ENCODE measurements around the gene MTSS2. TPM values are rescaled to one million over a fixed set of nuclear protein-coding genes. Genes with fewer than 3 reads are reported as not detected.
"Not testable (repeated sequence)": the region's sequence is repeated elsewhere in the genome, so short reads cannot be mapped to it uniquely, and the experiment has no call there.

MTSS2 gene
- polyA plus RNA-seq, 4 donors = 41.6 to 48.8 (median 45.2) TPM

DNA sequence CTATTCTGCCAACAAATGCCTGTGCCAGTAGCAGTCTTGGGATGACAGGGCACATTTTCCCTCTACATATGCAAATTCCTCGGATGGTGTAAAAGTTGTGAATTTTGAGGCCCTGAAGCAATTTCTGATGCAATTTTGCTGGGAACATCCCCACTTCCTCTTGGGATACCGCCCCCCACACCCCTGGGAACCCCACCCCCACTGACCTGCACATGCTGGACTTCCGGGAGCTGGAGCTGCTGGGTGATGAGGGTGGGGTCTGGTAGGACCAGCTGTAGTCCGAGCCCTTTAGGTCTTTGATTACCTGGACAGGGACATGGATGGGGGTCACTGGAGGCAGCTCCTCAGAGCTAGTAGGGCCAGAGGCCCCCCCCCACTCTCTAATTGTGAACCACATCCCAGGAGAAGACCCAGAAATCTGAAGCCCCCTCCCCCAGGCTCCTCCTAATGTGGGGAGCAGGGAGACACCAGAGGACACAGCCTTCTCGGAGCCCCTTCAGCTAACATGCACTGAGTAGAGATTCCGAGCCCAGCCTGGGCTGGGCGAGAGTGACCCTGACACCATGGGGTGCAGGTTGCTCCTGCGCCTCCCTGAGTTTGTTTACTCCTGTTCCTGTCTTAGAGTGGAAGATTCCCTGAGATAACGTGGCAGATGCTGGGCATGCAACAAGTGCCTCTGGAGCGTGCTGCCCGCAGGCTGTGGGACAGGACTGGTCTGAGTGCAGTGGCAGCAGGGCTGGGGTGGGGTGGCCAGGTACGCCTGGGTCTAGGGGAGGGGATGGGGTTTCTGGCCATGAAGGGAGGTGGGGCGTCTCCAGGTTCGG lies 9.0 kb downstream of the MTSS2 start:
- DNase-seq (ENCODE audit: low read depth in 4 of 4, low spot score in 3 of 4) = no peak

GRCh38 chr16:70675851-70676513 lies 9.9 kb downstream of the MTSS2 start:
- no peak for DNase-seq (ENCODE audit: low read depth in 4 of 4, low spot score in 3 of 4)

DNA sequence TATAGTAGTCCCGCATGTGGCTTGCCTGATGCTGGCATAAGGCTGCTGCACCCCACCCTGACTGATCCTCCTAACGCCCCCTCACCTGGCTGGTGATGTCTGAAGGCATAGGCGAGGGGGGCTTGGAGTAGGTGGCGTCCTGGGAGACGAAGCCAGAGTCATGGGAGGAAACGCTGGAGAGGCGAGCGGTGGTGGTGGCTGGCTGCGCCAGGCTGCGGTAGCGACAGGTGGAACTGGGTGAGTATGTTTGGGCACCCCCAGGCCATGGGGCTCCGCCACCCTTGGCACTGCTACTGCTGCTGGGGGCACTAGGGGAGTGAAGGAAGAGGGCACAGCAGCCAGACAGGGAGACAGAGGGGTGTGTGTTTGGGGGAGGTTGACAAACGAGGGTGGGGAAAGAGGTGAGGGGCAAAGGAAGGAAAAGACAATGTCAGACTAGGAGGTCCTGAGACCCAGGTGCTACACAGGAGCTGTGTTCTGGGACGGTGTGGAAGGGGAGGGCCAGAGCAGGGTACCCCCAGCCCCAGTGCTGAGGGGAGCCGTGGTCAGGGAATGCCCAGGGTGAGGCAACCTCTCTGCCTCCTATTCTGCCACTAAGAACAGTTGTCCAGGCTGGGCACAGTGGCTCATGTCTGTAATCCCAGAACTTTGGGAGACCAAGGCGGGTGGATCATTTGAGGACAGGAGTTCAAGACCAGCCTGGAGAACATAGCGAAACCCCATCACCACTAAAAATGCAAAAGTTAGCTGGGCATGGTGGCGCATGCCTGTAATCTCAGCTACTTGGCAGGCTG lies 11.4 kb downstream of the MTSS2 start:
- DNase-seq (ENCODE audit: low read depth in 4 of 4, low spot score in 3 of 4) = no peak

DNA sequence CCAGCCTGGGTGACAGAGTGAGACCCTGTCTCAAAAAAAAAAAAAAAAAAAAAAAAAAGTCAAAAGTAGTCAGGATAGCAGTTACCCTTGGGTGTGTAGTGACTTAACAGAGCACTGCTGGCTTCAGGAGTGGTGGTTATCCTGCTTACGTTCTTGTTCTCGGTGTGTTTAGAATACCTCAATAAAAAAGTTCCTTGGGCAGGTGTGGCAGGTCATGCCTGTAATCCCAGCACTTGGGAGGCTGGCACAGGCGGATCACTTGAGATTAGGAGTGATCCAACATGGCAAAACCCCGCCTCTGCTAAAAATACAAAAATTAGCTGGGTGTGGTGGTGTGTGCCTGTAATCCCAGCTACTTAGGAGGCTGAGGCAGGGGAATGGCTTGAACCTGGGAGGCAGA lies 14.9 kb downstream of the MTSS2 start:
- DNase-seq (ENCODE audit: low read depth in 4 of 4, low spot score in 3 of 4) = not testable (repeated sequence)

- no peak for DNase-seq (ENCODE audit: low read depth in 4 of 4, low spot score in 3 of 4)
These were observed 15.7 kb downstream of the MTSS2 start for GRCh38 chr16:70670175-70670574.

GRCh38 chr16:70665806-70666735 lies 19.8 kb downstream of the MTSS2 start:
- DNase-seq (ENCODE audit: low read depth in 4 of 4, low spot score in 3 of 4) = no peak

DNA sequence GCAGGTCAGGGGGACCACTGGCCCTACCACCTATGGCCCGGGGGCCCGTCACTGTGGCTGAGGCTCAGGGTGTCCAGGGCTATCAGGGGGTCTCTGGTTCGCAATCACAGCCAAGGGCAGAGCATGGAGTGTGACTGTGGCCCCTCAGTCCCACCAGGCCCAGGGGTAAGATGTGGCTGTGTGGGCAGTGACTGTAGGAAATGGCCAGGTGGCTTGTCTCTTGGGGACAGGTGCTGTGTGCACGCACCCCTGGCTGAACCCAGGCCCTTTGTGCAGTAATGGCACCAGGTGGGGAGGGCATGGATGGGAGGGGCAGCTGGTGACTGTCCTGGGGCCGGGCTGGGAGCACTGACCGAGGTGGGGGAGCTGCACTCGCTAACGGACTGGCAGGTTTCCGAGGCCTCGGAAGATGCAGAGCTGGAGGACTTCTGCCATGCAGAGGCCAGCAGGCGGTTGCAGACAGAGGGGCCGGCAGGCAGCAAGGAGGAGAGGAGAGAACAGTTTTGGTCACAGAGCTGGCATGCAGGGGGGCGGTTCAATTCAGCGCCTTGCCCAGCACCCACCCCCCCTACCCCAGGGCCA lies 20.6 kb downstream of the MTSS2 start:
- no peak for DNase-seq (ENCODE audit: low read depth in 4 of 4, low spot score in 3 of 4)

DNA sequence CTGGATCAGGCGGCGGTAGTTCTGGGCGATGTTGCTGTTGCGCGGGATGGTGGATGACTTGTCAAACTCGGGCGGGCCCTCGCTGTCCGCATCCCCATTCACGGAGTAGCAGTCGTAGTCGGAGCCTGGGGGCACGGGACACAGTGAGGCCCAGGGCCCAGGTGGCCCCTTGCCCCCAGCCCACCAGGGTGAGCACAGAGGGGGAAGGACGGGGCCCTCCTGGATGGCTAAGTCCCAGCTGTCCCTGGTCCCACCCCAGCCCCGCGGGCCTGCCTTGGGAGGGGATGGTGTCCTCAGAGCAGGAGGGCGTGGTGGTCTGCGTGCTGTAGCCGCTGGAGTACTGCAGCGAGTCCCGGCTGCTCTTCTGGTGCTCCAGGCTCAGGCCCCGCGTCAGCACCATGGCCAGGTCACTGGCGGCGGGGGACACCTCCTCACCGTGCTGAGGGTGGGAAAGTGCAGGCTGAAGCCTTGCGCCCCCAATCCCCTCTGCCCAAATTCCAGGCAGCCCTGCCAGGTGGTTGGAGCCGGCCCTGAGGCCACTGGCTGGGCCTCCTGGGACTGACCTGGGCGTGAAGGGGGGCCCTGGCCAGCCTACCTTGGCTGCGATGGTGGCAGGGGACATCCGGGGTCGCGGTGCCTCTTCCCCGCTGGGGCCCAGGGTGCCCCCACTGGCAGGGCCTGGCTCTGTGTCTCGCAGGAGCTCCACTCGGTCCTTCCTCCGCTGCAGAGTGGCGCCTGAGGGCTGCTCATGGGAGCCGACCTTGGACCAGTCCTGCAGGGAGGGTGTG lies 21.3 kb downstream of the MTSS2 start:
- no peak for DNase-seq (ENCODE audit: low read depth in 4 of 4, low spot score in 3 of 4)

GRCh38 chr16:70663524-70664324 lies 22.1 kb downstream of the MTSS2 start:
- no peak for DNase-seq (ENCODE audit: low read depth in 4 of 4, low spot score in 3 of 4)

DNA sequence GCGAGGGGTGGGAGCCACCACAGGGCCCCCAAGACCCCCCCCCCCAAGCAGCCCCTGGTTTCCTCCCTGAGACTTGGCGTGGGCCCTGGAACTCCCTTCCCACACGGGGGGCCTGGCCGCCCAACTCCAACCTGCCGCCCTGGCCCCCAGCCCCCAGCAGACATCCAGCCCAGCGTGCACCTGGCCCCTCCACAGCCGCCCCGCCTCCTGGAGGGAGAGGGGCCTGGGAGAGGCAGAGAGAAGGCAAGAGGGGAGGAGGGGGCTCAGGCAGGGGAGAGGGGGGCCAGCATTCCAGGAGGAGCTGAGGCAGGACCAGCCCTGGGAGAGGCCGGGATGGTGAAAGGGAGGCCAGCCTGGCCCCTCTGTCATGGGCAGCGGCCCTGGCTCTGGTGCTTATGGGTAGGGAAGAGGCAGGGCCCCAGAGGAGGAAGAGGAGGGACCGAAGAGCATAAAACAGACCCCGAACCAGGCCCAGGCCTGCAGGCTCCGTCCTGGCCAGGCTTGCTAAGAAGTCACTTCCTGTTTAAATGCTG lies 22.8 kb downstream of the MTSS2 start:
- DNase-seq (ENCODE audit: low read depth in 4 of 4, low spot score in 3 of 4) = no peak

- no peak for DNase-seq (ENCODE audit: low read depth in 4 of 4, low spot score in 3 of 4)
These were observed 23.8 kb downstream of the MTSS2 start for GRCh38 chr16:70661918-70662641.

GRCh38 chr16:70661534-70661917 lies 24.3 kb downstream of the MTSS2 start:
- no peak for DNase-seq (ENCODE audit: low read depth in 4 of 4, low spot score in 3 of 4)

DNA sequence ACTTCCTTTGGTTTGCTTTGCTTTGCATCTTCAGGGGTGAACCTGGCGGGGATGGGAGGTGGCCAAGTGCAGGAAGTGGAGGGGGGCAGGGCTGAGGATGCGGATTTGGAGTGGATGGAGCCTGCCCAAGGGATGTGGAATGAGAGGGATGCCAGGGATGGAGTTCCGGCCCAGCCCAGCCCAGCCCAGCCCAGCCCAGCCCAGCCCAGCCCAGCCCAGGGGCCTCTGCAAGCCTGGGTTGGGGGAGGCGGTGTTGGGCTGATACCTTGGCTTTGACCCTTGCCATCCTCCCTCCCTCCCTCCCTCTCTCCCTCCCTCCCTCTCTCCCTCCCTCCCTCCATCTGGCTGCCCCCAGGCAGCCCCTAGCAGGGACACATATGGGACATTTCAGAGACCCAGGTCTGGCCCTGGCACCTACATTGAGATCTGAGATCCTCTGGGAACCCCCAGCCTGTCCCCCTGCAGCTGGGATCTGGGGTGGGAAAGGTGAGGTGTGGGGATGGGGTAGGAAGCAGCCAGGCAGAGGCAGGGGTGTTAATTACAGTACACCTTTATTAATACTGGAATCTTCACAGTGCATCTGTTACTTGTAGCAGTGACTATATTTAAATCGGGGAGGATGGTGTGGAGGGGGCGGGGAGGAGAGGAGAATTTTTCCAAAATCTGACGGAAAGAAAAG lies 25.0 kb downstream of the MTSS2 start:
- no peak for DNase-seq (ENCODE audit: low read depth in 4 of 4, low spot score in 3 of 4)

DNA sequence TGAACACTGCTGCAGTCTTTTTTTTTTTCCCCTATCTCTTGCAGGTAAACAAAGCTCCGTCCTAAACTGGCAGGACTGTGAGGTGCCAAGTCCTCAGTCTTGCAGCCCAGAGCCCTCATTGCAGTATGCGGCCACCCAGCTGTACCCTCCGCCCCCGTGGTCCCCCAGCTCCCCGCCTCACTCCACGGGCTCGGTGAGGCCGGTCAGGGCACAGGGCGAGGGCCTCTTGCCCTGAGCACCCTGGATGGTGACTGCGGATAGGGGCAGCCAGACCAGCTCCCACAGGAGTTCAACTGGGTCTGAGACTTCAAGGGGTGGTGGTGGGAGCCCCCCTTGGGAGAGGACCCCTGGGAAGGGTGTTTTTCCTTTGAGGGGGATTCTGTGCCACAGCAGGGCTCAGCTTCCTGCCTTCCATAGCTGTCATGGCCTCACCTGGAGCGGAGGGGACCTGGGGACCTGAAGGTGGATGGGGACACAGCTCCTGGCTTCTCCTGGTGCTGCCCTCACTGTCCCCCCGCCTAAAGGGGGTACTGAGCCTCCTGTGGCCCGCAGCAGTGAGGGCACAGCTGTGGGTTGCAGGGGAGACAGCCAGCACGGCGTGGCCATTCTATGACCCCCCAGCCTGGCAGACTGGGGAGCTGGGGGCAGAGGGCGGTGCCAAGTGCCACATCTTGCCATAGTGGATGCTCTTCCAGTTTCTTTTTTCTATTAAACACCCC lies 25.7 kb downstream of the MTSS2 start:
- no peak for DNase-seq (ENCODE audit: low read depth in 4 of 4, low spot score in 3 of 4)

DNA sequence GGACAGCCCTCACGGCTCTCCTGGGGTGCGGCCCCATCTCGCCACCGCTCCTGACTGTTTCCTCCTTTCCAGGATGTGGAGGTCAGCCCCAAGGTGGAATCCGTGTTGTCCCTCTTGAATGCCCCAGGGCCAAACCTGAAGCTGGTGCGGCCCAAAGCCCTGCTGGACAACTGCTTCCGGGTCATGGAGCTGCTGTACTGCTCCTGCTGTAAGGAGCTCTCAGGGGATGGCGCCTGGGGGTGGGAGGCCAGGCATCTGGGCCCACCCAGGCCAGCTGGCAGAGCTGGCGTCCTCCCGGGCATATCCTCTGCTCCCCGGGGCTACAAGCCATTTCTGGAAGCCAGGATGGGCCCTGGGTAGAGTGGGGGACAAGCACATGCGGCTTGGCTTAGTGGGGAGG lies 26.3 kb downstream of the MTSS2 start:
- no peak for DNase-seq (ENCODE audit: low read depth in 4 of 4, low spot score in 3 of 4)

DNA sequence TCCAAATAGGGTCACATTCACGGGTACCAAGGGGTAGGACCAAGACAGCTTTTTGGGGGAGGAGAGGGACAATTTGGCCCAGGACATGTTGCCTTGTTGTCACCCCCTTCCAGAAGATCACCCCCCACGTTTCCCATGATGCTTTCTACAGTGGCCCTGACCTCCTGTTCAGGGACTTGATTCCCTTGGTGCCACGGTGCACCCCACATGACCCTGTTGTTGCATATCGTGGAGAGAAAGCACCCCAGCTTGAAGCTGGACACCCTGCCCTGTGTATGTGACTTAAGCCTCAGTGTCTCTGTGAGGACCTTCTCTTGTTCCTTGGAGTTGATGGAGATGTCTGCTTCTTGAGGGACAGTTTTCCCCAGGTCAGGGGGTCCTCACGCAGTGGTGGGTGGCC lies 26.9 kb downstream of the MTSS2 start:
- no peak for DNase-seq (ENCODE audit: low read depth in 4 of 4, low spot score in 3 of 4)

All from left renal pelvis (tissue), 4 donors.